Bronchial epithelial cell (primary cell): Measurements from ENCODE around the gene PPIL1. TPM values are rescaled to one million over a fixed set of nuclear protein-coding genes. Genes with fewer than 3 reads are reported as not detected.

Experiments used
- DNase-seq: peaks from one replicate; pipeline ENCODE4 v3.0.0-alpha.2; 2010; ENCODE audit warnings: low read depth
- FAIRE-seq: peaks from 2 replicates; lab custom pipeline; 2011; peaks lifted over from hg19 to GRCh38; lab: Jason Lieb, UNC
- H3K27me3 ChIP-seq: 2 replicates; pipeline ENCODE4 v1.5.1; 2011; ENCODE audit warnings: low read length; ENCODE audit not compliant: control insufficient read depth, insufficient read depth
- H3K36me3 ChIP-seq: 2 replicates; pipeline ENCODE4 v1.5.1; 2011; ENCODE audit warnings: low read length; ENCODE audit not compliant: control insufficient read depth, insufficient read depth
- H3K4me3 ChIP-seq: 2 replicates; pipeline ENCODE4 v1.5.1; 2011; ENCODE audit warnings: mild to moderate bottlenecking, low read depth, low read length, control low read depth
- CTCF ChIP-seq: IDR thresholded peaks from 2 replicates; pipeline ENCODE4 v1.5.1; 2011; ENCODE audit warnings: mild to moderate bottlenecking, moderate library complexity, low read length, control low read depth, inconsistent platforms; ENCODE audit not compliant: insufficient read depth, severe bottlenecking
- total RNA-seq: library from RNA; depleted of rRNA; stranded (reverse); fragments of >200 nt; gene quantifications from 2 replicates; pipeline ENCODE4 v1.2.1, GENCODE V29; 2014

The PPIL1 gene
- total RNA-seq, 1 donor from 2014 or later: 34.8 TPM

- DNase-seq (peak; percentile 14), FAIRE-seq (no peak)
- H3K36me3 ChIP-seq: no peaks in the 10 kb centered on the region
- H3K27me3 ChIP-seq: no peaks in the 10 kb centered on the region
- no peak overlapping the region for H3K4me3 ChIP-seq
- TF ChIP-seq CTCF: no peak
Observed at GRCh38 chr6:36822506-36823269, 51.9 kb downstream of the PPIL1 start.

GRCh38 chr6:36821581-36822335, 52.8 kb downstream of the PPIL1 start:
- no peaks in the 10 kb centered on the region for H3K27me3 ChIP-seq
- TF ChIP-seq CTCF: no peak
- H3K4me3 ChIP-seq: no peak overlapping the region
- FAIRE-seq (no peak), DNase-seq (no peak)
- no peaks in the 10 kb centered on the region for H3K36me3 ChIP-seq

GRCh38 chr6:36820700-36821580, 53.7 kb downstream of the PPIL1 start:
- Histone ChIP-seq H3K4me3 (no peak overlapping the region), H3K27me3 (no peaks in the 10 kb centered on the region), H3K36me3 (no peaks in the 10 kb centered on the region)
- FAIRE-seq: no peak
- DNase-seq: peak; percentile 57
- no peak for TF ChIP-seq CTCF

- H3K4me3 ChIP-seq: no peak overlapping the region
- FAIRE-seq: no peak
- no peak for TF ChIP-seq CTCF
- no peaks in the 10 kb centered on the region for H3K27me3 ChIP-seq
- no peaks in the 10 kb centered on the region for H3K36me3 ChIP-seq
- DNase-seq: no peak
Observed at GRCh38 chr6:36818756-36819155, 55.8 kb downstream of the PPIL1 start.

DNA sequence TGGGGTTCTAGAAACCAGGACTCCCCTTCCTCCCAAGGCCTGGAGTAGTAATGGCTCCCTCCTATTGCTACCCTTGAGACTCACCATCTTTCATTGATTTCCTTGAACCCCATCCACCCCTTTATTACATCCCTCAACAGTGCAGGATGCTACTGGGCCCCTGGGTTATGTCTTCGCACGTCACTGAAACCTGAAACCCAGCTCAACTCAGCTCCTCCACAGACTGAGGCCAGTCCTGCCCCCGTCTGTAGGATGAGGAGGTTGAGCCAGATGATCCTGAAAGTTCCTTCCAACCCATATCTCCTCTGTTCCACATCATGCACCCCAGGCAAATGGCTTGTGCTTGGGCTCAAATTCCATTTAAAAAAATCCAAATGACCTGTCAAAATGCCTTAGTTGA, 56.8 kb downstream of the PPIL1 start:
- H3K36me3 ChIP-seq: no peaks in the 10 kb centered on the region
- FAIRE-seq (no peak), DNase-seq (no peak)
- TF ChIP-seq CTCF: no peak
- H3K27me3 ChIP-seq: no peaks in the 10 kb centered on the region
- no peak overlapping the region for H3K4me3 ChIP-seq
